ENCODE measurements around the gene ZNF883.

The ZNF883 gene

GRCh38 chr9:112921549-112921948, 90.4 kb downstream of the ZNF883 start:
- no peak for DNase-seq

- no peak for DNase-seq
These were observed 94.0 kb downstream of the ZNF883 start for GRCh38 chr9:112917987-112918362.

- no peak for DNase-seq
These were observed 94.7 kb downstream of the ZNF883 start for GRCh38 chr9:112917047-112917986.

GRCh38 chr9:112914524-112914923, 97.5 kb downstream of the ZNF883 start:
- no peak for DNase-seq

GRCh38 chr9:112913326-112913725, 98.7 kb downstream of the ZNF883 start:
- no peak for DNase-seq

- no peak for DNase-seq
These were observed 99.4 kb downstream of the ZNF883 start for GRCh38 chr9:112912636-112913035.

- no peak for DNase-seq
These were observed 100.3 kb downstream of the ZNF883 start for GRCh38 chr9:112911736-112912135.
